ENCODE measurements around the gene SNED1. TPM values are rescaled to one million over a fixed set of nuclear protein-coding genes. Genes with fewer than 3 reads are reported as not detected.

Gene SNED1
- total and polyA plus RNA-seq, 9 of the 15 experiments (the other 6 are each of a cell fraction or from before 2014, with no cell fraction given): 0.03 to 0.07 (median 0.05) TPM; not detected in 5

DNA sequence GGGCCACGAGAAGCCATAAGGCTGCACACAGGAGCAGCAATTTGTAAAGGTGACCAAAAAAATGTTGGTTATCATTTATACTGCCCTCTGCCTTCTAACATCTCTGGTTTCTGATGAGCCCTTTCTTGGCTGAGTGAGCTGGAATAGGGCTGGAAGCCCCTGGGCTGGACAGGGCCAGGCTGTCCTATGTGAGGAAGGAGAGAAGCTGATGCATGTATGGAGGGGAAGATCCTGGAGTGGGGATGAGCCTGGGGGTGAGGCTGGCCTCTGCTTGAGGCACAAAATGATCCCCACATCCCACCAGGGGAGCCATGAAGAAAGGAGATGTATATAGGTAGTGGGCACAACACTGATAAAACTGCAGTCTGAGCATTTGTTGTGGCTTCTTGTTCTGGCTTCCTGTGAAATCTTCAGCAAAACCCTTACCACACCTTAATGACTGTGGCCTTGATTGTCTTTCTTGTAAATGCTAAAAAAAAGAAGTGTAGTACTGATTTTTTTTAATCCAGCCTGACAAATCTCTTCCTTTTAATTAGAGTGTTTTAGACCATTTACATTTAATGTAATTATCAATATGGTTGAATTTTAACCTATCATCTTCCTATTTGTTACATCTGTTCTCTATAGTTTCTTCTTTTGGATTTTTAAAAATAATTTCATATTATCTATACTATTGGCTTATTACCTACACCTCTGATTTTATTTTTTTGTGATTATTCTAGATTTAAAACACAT is 5.6 kb downstream of the SNED1 start:
- in situ Hi-C loops (cut with MboI): no loop called here
- Histone ChIP-seq H3K4me2 (ENCODE audit: insufficient read depth, low read length) (no peak overlapping the region), H3K27me3 (ENCODE audit: control insufficient read depth in 2 of 2, insufficient read depth in 2 of 2, low read length in 2 of 2) (peaks cover 0 to 21% of the 10 kb centered on the region in 2 experiments; a peak in 2 of 5 replicates), H4K20me1 (replicated peaks; ENCODE audit: control insufficient read depth, insufficient read depth, low read length) (no peaks in the 10 kb centered on the region; the same call in none of the 2 replicates), H3K79me2 (ENCODE audit: control insufficient read depth, insufficient read depth, low read length) (no peaks in the 10 kb centered on the region), H3K4me1 (replicated peaks in 1 of 2; ENCODE audit: control insufficient read depth in 2 of 2, insufficient read depth in 2 of 2, low read length in 2 of 2) (peaks cover 0 to 6% of the 10 kb centered on the region in 2 experiments; a peak in 2 of 5 replicates), H3K9ac (ENCODE audit: insufficient read depth in 1 of 2, low read depth in 2 of 2, low read length in 2 of 2) (no peak overlapping the region), H3K9me1 (ENCODE audit: control insufficient read depth, insufficient read depth, low read length) (no peaks in the 10 kb centered on the region), H3K27ac (ENCODE audit: extremely low read depth, low read depth, low read length) (no peak overlapping the region), H2AFZ (ENCODE audit: low read depth, low read length) (no peak overlapping the region), H3K9me3 (replicated peaks; ENCODE audit: control insufficient read depth, insufficient read depth, low read depth, low read length) (no peaks in the 10 kb centered on the region), H3K36me3 (ENCODE audit: control insufficient read depth, insufficient read depth, low read length) (no peaks in the 10 kb centered on the region), H3K4me3 (no peak overlapping the region)
- DNase-seq (ENCODE audit: extremely low read depth in 1 of 4, low spot score in 3 of 4) (no peak), ATAC-seq (no peak), FAIRE-seq (no peak)
- CTCF ChIA-PET (ENCODE audit: low intra/inter-chr PET ratio): no interaction called here
- TF ChIP-seq ZNF507 (tag; conservative IDR thresholded peaks at IDR 0.05) (peak; percentile 97), ZNF354B (CRISPR knock-in tag; IDR thresholded peaks at IDR 0.05) (peak; percentile 68; the same call in 1 of the 2 replicates)
- TF ChIP-seq, protein P1, sequence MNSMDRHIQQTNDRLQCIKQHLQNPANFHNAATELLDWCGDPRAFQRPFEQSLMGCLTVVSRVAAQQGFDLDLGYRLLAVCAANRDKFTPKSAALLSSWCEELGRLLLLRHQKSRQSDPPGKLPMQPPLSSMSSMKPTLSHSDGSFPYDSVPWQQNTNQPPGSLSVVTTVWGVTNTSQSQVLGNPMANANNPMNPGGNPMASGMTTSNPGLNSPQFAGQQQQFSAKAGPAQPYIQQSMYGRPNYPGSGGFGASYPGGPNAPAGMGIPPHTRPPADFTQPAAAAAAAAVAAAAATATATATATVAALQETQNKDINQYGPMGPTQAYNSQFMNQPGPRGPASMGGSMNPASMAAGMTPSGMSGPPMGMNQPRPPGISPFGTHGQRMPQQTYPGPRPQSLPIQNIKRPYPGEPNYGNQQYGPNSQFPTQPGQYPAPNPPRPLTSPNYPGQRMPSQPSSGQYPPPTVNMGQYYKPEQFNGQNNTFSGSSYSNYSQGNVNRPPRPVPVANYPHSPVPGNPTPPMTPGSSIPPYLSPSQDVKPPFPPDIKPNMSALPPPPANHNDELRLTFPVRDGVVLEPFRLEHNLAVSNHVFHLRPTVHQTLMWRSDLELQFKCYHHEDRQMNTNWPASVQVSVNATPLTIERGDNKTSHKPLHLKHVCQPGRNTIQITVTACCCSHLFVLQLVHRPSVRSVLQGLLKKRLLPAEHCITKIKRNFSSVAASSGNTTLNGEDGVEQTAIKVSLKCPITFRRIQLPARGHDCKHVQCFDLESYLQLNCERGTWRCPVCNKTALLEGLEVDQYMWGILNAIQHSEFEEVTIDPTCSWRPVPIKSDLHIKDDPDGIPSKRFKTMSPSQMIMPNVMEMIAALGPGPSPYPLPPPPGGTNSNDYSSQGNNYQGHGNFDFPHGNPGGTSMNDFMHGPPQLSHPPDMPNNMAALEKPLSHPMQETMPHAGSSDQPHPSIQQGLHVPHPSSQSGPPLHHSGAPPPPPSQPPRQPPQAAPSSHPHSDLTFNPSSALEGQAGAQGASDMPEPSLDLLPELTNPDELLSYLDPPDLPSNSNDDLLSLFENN (IDR thresholded peaks at IDR 0.05; ENCODE audit: low read depth in 2 of 2, low read length in 2 of 2): no peak
- BruUV-seq (replicated peaks): no TSS peak
- 0% methylated on average over 1 of the region's 1 CpG for WGBS (ENCODE audit: insufficient coverage, low coverage, missing lambda C conversion rate)
- POLR2A ChIA-PET: no interaction called here
- intact Hi-C loops (cut with micrococcal nuclease): no loop called here
